Measurements from ENCODE around the gene CACNA2D3.

DNA sequence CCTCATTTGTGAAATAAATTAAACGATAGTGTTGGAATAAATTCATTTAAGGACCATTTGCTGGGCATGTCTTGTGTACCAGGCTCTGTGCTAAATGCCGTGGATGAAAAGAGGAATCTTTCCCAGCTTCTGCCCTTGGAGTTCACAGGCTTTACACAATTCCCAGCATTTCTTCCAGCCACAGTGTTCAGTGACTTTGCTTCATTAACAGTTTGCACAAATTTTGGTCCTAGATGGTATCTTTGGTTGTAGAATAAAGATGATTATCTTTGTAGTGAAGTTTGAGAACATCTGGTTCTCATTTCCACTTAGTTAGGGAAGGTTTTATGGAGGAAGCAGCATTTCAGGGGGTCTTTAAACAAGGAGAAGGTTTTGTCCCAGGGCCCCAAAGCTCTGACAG lies 705.4 kb downstream of the CACNA2D3 start:
- TF ChIP-seq EZH2phosphoT487 (IDR thresholded peaks at IDR 0.05; ENCODE audit: insufficient read depth, low read depth) (no peak), EZH2 (IDR thresholded peaks at IDR 0.05; ENCODE audit: insufficient read depth, poor library complexity, severe bottlenecking) (no peak)
